Endodermal cell (in vitro differentiated cells): ENCODE measurements around the gene NMT2. TPM values are rescaled to one million over a fixed set of nuclear protein-coding genes. Genes with fewer than 3 reads are reported as not detected.

ENCODE experiments used
- DNase-seq: peaks from one replicate; pipeline ENCODE4 v3.0.0-alpha.2; 2017
- H3K27ac ChIP-seq: 2 replicates; pipeline ENCODE4 v1.5.1; 2013; ENCODE audit warnings: mild to moderate bottlenecking, low read depth, low read length, moderate library complexity
- H3K27me3 ChIP-seq: 2 replicates; pipeline ENCODE4 v1.6.1; 2013; ENCODE audit warnings: mild to moderate bottlenecking, low read length, moderate library complexity; ENCODE audit not compliant: insufficient read depth, control insufficient read depth, poor library complexity, severe bottlenecking
- H3K36me3 ChIP-seq: 2 replicates; pipeline ENCODE4 v1.7.0; 2013; ENCODE audit warnings: mild to moderate bottlenecking, low read length, moderate library complexity; ENCODE audit not compliant: control insufficient read depth, insufficient read depth
- H3K4me1 ChIP-seq: one replicate; pipeline ENCODE4 v1.7.0; 2013; ENCODE audit warnings: low read length; ENCODE audit not compliant: control insufficient read depth, insufficient read depth
- H3K4me3 ChIP-seq: 2 replicates; pipeline ENCODE4 v1.5.1; 2013; ENCODE audit warnings: mild to moderate bottlenecking, low read length, moderate library complexity
- H3K9ac ChIP-seq: 2 replicates; pipeline ENCODE4 v1.6.1; 2013; ENCODE audit warnings: mild to moderate bottlenecking, low read length, moderate library complexity; ENCODE audit not compliant: poor library complexity, severe bottlenecking; ENCODE audit errors: extremely low read depth
- H3K9me3 ChIP-seq: 2 replicates; pipeline ENCODE4 v1.6.1; 2013; ENCODE audit warnings: mild to moderate bottlenecking, low read length, moderate library complexity; ENCODE audit not compliant: control insufficient read depth
- H3K27ac Mint-ChIP-seq: 2 replicates; pipeline ENCODE4 v1.8.0; 2020; ENCODE audit warnings: mixed read lengths
- H3K27me3 Mint-ChIP-seq: 2 replicates; pipeline ENCODE4 v1.8.0; 2021; ENCODE audit warnings: mild to moderate bottlenecking, mixed read lengths; ENCODE audit not compliant: insufficient read depth
- H3K36me3 Mint-ChIP-seq: 2 replicates; pipeline ENCODE4 v1.8.0; 2020; ENCODE audit warnings: low read depth, mixed read lengths
- H3K4me1 Mint-ChIP-seq: 2 replicates; pipeline ENCODE4 v1.8.0; 2020; ENCODE audit warnings: mixed read lengths
- H3K4me3 Mint-ChIP-seq: 2 replicates; pipeline ENCODE4 v1.8.0; 2020; ENCODE audit warnings: mild to moderate bottlenecking, moderate library complexity, mixed read lengths
- H3K9me3 Mint-ChIP-seq: 2 replicates; pipeline ENCODE4 v1.8.0; 2020; ENCODE audit warnings: mild to moderate bottlenecking, mixed read lengths
- WGBS, 2 experiments: methylation state at CpG; one replicate each; pipeline versions ENCODE4 v1.1.5 to v1.1.7; 2013; ENCODE audit warnings: missing lambda C conversion rate in 2 of 2, mixed read lengths in 1 of 2; ENCODE audit not compliant: insufficient coverage in 1 of 2, insufficient read length in 1 of 2; 5-methylcytosine and 5-hydroxymethylcytosine counted together
- total RNA-seq, 2 donors: library from RNA; stranded (reverse); fragmentation: NEBNext Ultra II Directional in 1 of 2; extraction: Animal tissue kit (Norgen Biotek cat#: 25700) in 1 of 2; gene quantifications; 2 replicates in 1 of 2; 3 replicates in 1 of 2; pipeline ENCODE4 v1.2.1, GENCODE V29; 2021
- TF ChIP-seq, protein P1 (sequence below): fragments of 200-600 bp; sonication (generic); conservative IDR thresholded peaks from 2 replicates; pipeline ENCODE4 v1.5.0; 2021; ENCODE audit warnings: antibody characterized with exemption, mild to moderate bottlenecking

Gene NMT2
- total RNA-seq, 2 donors from 2014 or later = 21.7 to 21.9 TPM

DNA sequence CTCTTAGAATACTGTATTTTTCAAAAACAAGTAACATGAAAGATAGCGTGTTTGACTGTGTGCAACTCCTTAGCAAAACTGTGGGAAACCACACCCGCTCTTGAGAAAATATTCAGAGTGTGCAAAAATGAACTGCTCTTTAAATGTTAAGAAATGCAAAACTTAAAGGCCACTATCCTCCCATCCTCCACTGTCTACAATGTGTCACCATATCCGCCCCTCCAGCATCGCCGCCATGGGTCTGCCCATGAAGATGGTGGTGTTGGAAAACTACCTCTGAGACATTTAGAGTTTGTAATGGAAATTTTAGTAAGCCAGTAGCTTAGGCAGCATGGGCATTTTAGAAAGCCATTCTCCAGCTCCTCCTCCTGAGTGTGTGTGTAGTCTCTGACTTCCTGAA, 20.1 kb upstream of the NMT2 start:
- Histone ChIP-seq H3K27ac (no peak overlapping the region), H3K4me1 (no peaks in the 10 kb centered on the region), H3K9ac (no peak overlapping the region), H3K4me3 (no peak overlapping the region), H3K36me3 (no peaks in the 10 kb centered on the region), H3K27me3 (no peaks in the 10 kb centered on the region), H3K9me3 (no peaks in the 10 kb centered on the region)
- Mint-ChIP-seq H3K36me3 (no peaks in the 10 kb centered on the region), H3K4me3 (no peak overlapping the region), H3K27ac (no peak overlapping the region), H3K9me3 (no peaks in the 10 kb centered on the region), H3K4me1 (no peaks in the 10 kb centered on the region), H3K27me3 (no peaks in the 10 kb centered on the region)
- TF ChIP-seq, protein P1, sequence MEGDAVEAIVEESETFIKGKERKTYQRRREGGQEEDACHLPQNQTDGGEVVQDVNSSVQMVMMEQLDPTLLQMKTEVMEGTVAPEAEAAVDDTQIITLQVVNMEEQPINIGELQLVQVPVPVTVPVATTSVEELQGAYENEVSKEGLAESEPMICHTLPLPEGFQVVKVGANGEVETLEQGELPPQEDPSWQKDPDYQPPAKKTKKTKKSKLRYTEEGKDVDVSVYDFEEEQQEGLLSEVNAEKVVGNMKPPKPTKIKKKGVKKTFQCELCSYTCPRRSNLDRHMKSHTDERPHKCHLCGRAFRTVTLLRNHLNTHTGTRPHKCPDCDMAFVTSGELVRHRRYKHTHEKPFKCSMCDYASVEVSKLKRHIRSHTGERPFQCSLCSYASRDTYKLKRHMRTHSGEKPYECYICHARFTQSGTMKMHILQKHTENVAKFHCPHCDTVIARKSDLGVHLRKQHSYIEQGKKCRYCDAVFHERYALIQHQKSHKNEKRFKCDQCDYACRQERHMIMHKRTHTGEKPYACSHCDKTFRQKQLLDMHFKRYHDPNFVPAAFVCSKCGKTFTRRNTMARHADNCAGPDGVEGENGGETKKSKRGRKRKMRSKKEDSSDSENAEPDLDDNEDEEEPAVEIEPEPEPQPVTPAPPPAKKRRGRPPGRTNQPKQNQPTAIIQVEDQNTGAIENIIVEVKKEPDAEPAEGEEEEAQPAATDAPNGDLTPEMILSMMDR = no peak
- WGBS, 2 experiments = 99 to 100% methylated on average over 2 to 5 of the region's 5 CpGs
- DNase-seq = no peak

DNA sequence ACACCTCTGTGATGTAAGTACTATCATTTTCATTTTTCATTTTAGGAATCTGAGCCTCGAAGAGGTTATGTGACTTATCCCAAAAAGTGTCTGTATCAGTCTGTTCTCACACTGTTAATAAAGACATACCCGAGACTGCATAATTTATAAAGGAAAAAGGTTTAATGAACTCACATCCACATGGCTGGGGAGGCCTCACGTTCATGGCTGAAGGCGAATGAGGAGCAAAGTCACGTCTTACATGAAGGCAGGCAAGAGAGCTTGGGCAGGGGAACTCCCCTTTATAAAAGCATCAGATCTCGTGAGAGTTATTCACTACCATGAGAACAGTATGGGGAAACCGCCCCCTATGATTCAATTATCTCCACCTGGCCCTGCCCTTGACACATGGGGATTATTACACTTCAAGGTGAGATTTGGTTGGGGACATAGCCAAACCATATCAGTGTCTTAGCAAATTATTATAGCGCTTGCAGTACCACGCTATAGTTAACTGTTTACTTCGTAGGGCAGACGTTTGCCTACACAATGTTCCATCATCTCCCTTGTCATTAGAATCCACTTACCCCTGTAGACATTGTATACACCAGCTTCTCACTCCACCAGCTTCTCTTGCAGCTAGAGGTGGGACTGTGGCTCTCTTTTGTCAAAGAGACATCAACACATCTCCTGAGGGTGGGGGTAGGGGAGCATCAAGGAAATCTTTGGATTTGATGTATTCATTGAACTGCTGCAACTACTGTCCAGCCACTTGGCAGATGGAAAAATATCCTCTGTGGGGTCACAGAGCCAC, 15.4 kb upstream of the NMT2 start:
- no peaks in the 10 kb centered on the region for H3K9me3 ChIP-seq
- WGBS, 2 experiments = 93 to 96% methylated on average over 11 of the region's 11 CpGs
- no peak overlapping the region for H3K27ac Mint-ChIP-seq

DNA sequence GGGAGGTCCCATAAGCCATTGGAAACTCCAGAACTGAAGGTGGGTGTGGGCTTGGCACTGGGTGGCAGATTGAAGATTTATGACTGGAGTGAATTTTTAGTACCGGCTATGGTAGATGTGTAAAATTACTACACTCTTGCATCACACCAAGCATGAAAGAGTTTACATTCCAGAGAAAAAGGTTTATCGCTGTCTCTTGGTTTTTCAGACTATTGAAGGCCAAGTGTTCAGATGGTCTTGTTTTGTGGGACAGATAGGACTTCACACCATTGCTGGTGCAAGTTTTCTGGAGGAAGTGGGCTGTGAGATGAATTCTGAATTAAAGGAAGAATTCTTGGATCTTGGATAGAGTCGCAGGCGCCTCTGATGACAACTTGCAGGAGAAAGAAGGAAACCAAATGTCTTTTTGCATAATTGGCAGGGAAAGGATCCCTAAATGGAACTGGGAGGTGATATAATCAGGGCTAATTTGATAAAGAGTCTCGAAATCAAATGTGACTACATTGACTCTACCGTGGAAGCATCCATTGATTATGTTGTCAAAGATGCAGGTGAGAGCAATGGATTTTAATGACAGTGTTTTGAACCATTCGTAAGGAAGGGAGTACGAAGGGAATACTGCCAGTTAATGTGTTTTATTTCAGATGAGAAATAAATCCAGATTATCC, 14.2 kb upstream of the NMT2 start:
- no peaks in the 10 kb centered on the region for H3K9me3 Mint-ChIP-seq
- Histone ChIP-seq H3K9me3 (no peaks in the 10 kb centered on the region), H3K4me1 (no peaks in the 10 kb centered on the region), H3K9ac (no peak overlapping the region), H3K4me3 (no peak overlapping the region), H3K27ac (no peak overlapping the region), H3K27me3 (no peaks in the 10 kb centered on the region), H3K36me3 (no peaks in the 10 kb centered on the region)
- peaks cover 4% of the 10 kb centered on the region for H3K4me1 Mint-ChIP-seq
- H3K27ac Mint-ChIP-seq = no peak overlapping the region
- H3K27me3 Mint-ChIP-seq = no peaks in the 10 kb centered on the region
- no peaks in the 10 kb centered on the region for H3K36me3 Mint-ChIP-seq
- H3K4me3 Mint-ChIP-seq = no peak overlapping the region
- TF ChIP-seq, protein P1 = no peak
- no peak for DNase-seq
- 93 to 96% methylated on average over 7 of the region's 8 CpGs for WGBS, 2 experiments

More for the DNA sequence above, 15.4 kb upstream of the NMT2 start:
- H3K4me1 ChIP-seq = no peaks in the 10 kb centered on the region
- H3K27me3 Mint-ChIP-seq = no peaks in the 10 kb centered on the region
- H3K27ac ChIP-seq = no peak overlapping the region
- H3K27me3 ChIP-seq = no peaks in the 10 kb centered on the region
- H3K9ac ChIP-seq = no peak overlapping the region
- no peaks in the 10 kb centered on the region for H3K36me3 ChIP-seq
- H3K4me1 Mint-ChIP-seq = peaks cover 4% of the 10 kb centered on the region
- no peaks in the 10 kb centered on the region for H3K9me3 Mint-ChIP-seq
- H3K36me3 Mint-ChIP-seq = no peaks in the 10 kb centered on the region
- TF ChIP-seq, protein P1 = no peak
- no peak overlapping the region for H3K4me3 ChIP-seq
- no peak for DNase-seq
- no peak overlapping the region for H3K4me3 Mint-ChIP-seq
